HG03378 (cell line): ENCODE measurements around the gene VAPB.

ENCODE experiments used
- ATAC-seq: cut with Tn5 transposase; IDR thresholded peaks from one replicate; pipeline ENCODE4 v1.9.1; 2021; ENCODE audit warnings: mild to moderate bottlenecking, moderate library complexity; ENCODE audit not compliant: unreplicated experiment

Gene VAPB

DNA sequence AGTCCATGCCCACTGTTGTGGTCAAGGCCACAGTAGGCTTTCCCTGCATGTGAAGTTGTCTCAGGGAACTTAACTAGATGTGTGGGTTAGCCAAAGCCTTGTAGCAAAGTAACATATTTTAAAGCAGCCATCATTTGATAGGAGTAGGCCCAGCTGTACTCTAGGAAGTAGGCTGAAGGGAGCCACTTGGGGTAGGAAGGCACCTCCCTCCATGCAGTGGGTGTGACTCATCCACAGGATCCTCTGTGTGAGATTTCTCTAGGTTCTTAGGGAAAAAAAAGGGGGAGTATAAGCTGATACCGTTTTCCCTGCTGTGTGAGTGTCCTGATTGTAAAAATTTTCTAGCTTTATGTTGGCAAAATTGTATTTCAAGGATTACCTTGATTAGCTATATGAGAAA lies 44.7 kb downstream of the VAPB start:
- ATAC-seq: no peak

DNA sequence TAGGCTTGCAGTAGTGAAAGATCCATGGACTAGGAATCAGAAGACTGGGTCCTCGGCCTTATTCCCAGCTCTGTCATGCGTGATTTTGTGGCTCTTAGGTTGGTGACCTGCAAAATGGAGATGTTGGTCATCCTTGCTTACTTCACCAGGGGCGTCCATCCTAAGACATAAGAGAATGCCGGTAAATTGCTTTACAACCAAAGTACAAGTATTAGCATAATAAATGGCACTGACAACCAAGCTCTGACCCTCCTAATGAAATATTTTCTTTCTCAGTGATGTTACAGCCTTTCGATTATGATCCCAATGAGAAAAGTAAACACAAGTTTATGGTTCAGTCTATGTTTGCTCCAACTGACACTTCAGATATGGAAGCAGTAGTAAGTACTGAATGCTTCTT lies 45.3 kb downstream of the VAPB start:
- no peak for ATAC-seq

DNA sequence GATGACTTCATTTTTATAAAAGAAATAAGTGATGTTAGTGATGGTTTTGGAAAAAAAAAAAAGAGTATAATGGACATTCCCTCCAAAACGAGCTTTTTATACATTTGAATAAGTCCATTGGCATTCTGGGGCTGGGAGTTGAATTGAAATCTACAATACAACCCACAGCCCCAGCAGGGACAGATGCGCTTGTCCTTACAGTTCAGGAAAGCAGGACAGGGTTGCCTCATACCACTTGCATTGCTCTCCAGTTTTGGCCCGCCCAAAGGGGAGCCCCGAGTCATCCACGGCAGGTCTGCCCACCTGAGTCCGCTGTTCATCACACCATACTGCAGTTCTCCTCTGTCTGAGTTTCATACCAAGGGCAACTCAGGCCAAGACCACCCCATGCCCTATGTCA lies 46.2 kb downstream of the VAPB start:
- ATAC-seq: no peak

DNA sequence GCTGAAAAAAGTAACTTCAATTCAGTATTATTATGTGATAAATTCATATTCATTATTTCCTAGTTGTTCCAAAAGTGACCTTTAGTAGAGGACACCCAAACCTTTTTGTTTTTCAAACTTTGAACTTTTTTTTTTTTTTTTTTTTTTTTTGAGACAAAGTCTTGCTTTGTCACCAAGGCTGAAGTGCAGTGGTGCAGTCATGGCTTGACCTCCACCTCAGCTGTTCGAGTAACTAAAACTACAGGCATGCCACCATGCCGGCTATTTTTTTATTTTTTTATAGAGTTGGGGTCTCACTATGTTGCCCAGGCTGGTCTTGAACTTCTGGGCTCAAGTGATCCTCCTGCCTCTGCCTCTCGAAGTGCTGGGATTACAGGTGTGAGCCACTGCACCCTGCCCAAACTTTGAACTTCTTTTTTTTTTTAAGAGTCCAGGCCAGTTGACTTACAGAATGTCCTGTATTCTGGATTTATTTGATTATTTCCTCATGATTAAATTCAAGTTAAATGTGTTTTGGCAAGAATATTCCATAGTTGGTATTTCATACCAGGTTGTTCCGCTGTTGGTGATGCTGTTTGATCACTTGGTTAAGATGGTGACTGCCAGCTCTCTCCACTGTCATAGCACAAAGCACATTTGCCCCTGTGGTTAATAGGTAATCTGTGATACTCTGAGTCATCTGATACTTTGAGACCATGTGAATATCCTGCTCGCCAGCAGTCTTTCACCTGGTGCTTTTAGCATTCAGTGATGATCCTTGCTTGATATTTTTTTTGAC lies 48.0 kb downstream of the VAPB start:
- ATAC-seq: peak; percentile 74

DNA sequence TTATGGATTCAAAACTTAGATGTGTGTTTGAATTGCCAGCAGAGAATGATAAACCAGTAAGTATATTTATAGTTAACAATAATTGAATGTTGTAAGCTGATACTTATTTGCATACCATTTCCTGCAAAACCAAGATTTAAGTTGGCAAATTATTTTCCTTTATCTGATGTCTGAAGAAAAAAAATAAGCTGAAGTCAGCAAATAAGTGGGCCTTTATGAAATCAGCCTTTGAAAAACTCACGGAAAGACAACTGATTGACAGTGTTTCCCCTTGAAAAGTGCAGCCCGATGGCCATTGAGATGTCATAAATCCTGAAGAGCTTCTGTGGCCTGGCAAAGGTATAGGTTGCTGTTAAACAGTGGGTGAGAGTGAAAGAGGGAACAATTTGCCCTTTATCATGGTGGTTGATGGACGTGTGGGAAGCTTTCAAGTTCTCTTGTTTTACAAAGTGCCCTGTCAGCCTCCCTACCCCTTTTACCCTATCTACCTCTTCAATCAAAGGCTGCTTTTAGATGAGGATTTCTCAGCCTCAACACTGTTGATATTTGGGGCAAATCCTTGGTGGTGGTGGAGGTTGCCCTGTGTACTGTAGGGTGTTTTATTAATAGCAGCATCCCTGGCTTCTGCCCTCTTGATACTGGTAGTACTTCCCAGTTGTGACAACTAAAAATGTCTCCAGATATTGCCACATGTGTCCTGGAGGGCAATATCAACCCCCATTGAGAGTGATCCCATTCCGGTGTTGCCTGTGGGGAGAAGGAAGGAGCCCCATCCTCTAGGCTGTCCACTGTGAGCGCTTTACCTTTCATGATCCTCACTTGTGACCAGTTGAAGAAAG lies 50.2 kb downstream of the VAPB start:
- ATAC-seq: no peak

DNA sequence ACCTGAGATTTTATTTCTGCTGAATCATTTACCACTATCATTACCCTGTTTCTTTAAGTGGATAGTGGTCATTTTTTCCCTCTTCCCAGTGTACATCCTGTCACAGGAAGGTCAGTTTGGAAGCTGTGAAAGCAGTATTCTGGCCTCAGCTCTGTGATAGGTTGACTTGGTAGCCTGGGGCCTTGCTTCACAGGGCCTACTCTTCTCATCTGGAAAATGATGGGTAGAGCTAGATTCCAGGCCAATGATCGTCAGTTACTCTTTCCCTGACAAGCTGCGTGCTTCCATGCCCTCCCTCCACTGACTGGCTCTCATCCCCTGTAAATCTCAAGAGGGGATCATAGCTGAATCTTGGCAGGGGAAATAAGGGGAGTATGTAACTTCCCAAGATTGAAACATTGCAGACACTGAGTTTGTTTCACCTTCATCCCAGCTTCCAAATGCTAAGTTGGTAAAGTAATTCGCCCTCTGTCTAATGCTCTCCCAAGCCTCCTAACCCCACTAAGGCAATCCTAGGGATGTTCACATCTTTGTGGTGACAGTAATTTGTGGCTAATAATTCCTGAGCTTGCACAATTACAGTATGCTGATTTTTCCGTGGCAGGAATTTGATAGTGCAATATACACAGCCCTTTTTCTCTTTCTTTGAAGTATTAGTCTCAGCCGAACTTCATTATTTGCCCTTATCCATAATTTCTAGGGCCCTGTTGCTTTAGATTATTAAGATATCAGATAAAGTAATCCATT lies 51.2 kb downstream of the VAPB start:
- ATAC-seq: no peak

DNA sequence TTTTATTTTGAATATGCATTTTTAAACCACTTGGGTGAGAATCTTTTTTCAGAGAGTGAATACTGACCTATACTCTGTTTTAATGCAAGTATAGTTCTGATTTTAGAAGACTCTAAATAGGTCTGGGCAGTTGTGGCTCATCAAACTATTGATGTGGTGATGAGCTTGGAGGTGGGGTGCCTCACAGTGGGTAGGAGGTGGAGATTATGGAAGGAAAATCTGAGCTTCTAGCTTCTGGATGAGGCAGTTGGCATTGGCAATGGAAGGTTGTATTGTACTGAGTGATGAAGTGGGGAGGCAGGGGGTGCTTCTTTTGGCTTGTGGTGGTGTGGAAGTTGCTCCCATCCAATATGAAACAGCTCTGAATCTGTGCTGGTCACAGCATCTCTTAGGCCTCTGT lies 52.7 kb downstream of the VAPB start:
- ATAC-seq: no peak

DNA sequence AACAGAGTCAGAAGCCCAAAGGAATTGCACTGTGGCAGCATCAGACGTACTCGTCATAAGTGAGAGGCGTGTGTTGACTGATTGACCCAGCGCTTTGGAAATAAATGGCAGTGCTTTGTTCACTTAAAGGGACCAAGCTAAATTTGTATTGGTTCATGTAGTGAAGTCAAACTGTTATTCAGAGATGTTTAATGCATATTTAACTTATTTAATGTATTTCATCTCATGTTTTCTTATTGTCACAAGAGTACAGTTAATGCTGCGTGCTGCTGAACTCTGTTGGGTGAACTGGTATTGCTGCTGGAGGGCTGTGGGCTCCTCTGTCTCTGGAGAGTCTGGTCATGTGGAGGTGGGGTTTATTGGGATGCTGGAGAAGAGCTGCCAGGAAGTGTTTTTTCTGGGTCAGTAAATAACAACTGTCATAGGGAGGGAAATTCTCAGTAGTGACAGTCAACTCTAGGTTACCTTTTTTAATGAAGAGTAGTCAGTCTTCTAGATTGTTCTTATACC lies 55.8 kb downstream of the VAPB start:
- ATAC-seq: no peak

DNA sequence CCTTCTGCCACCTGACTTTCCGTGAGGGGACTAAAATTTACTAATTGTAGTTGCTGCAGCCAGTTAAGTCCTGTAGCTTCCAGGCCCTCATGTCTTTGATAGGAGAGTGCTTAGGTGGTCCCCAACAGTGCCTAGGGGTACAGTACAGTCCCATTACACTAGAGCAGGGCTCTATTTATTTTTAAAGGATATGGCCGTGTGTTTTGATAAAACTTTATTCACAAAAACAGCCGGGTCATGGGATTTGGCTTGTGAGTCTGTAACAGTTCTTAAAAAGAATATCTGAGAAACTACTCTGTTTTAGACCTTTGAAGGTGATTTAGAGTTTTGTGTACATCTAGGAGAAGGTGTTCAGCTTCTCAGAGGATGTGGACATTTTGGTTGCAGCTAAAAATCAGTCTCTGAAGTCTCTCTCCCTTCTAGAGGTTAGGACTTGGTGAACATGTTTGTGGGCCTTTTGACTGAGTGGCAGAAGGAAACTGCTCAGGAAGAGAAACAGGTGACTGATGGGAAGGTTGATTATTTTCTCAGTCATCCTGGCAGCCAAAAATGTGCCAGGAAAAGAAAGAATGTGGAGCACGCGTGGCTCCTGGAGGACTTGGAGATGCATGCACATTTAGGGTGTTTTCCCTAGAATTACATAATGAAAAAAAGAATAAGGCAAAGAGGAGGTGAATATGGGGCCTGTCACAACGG lies 57.4 kb downstream of the VAPB start:
- no peak for ATAC-seq

DNA sequence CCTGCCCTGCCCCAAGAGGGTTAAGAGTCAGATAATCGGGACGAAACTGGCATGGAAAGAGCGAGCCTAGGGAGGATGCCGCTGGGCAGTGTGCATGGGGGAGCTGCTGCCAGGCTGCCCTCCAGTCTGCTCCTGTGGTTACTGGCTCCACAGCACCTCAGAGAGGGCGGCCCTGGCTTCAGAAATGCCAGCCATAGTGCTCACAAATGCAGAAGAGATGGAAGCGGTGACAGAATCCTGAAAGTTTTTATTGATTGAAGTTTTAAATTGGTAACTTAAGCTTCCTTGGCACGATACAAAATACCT lies 57.9 kb downstream of the VAPB start:
- ATAC-seq: no peak

DNA sequence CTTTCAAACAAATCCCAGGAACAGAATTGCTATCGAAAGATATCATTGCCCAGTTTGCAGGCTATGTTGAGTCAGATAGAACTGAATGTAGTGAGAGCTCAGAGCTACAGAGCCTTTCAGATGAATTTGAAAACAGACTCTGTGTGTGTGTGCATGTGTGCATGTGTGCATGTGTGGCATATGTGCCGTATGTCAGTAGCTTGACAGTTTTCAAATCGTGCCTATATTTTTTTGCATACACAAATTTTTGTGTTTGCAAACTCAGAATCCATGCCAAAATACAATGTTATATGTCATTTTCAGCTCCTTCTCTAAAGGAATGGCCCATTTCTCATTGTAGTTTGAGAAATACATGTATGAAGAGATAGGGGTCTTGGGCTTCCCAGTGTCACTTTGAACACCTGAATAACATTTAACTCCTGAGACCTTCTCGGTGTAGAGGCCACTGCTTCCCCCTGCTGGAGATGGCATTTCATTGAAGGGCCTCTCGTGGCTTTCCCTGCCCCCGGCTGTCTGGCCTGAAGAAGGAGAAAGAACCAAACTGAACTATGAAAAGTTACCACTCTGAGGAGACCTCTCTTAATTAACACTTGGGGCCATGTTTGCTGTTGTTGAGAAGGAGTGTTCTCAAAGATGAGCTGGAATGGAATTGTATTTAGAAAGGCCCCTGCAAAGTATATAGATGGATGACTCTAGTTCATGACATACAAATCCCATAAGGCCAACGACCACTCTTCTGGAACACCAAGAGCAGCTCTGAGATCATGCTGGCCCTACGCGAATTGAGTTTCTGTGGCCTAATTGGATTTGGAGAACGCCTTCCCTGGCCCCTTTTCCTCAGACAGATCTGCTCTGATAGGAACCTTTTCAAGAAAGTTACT lies 58.7 kb downstream of the VAPB start:
- ATAC-seq: no peak

DNA sequence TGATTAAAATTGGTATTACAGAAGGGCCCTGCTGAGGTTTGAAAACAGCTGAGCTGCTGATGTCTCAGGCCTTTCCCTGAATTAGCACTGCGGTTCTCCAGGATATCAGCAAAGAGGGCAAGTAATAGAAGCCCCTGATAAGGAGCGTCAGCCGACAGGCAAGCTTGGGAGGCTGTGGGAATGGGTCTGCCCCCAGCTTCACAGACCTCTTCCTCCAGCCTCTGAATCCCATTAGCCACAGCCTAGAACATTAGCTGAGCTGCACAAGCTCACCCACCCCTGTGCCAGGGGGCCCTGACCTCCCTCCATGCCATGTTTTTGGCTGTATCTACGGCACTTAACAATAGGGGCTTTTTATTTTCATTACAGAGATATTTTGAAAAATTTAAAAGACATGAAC lies 59.9 kb downstream of the VAPB start:
- no peak for ATAC-seq

DNA sequence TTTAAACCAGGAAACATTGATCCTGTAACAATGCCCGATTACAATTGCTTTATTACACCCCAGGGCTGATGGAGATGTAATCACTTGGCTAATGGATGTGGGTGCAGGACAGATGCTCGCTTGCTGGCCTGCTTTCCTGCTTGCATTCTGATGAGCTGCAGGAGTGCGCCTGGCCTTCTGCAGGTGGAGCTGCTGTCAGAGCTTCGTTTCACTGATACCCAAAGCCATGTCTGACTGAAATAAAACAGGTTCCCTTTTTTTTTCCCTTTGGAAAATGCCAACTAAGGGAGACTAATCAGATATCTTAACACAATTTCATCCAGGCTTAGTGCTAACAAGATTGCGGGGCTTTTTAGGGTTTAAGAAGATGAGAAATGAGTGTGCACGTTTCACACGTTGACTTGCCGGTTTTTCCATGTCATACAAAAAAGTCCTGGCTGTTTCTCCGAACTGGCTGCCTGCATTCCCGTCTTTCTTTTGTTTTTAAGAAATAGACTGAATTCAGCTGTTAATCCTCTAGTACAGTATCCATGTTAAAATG lies 60.7 kb downstream of the VAPB start:
- no peak for ATAC-seq

DNA sequence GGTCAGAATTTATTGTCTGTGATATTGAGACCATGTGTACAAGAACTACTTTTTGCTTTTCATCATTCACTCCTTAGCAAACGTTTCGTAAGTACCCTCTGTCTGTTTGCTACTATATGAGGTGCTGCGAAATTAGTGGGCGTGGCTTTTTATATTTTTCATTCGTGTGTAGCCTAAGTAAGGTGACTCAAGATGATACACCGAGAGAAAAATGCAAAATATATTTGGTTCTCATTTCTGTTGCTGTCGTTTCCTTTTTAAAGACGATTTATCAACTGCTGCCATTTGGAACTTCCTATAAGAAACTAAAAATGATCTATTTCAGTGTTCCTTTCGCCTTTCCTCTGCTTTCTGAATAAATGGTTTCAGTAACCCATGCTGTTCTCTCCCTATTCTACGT lies 61.2 kb downstream of the VAPB start:
- ATAC-seq: no peak

DNA sequence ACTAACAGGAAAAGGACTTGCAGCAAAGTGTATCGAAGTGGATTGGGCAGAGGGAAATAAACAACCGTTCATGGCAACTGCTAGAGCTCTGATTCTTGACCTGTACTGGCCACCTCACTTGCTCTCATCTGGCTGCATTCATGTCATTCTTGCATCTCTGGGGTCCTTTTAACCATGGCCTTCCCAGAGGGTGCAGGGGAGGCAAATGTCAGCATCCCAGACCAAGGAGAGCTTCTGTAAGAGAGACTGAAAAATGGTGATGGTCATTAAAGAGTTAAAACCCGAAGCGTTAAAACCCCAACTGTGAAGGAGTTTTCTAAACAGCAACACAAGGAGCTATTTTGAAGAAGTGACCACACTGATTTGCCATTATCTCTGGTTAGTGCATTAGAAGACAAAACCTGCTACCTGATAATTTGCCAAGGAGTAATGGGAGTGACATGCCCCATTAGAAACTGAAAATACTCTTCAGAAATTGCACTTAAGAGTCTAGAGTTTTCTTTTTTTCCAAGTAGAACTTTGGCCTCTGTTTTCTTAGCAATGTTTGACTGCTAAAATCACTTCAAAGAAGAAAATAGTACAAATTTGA lies 63.7 kb downstream of the VAPB start:
- ATAC-seq: no peak

DNA sequence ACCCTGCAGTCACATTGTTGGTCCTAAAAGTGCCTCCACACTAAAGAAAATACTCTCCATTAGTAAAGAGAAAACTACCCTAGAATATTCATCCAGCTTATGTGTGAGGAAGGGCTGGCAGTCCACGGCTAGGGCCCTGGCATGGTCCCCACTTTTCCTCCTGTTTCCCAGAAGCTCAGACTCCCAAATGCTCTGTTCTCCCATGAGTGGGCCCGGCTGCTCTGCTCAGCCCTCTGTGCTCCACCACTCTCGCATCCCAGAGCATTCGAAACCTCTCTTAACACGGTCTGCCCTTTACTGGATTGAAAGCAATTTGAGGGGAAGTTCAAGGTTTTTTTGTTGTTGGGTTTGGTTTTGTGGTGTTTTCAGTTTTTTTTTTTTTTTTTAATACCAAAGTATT lies 64.4 kb downstream of the VAPB start:
- ATAC-seq: no peak

DNA sequence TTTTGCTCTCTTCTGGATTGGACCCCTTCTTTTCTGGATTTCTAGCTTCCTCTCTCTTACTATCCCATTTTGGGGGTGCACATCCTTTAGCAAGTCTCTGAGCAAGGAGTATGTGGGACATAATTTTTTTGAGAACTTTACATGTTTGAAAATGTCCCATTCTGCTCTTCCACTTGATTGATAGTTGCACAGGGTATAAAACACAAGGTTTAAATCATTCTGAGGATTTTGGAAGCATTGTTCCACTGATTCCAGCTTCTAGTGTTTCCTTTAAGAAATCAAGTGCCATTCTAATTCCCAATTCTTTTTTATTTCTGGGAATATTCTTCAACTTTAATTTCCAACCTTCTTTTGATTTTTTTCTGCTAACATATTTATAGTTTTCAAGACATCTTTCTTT lies 65.4 kb downstream of the VAPB start:
- ATAC-seq: no peak

DNA sequence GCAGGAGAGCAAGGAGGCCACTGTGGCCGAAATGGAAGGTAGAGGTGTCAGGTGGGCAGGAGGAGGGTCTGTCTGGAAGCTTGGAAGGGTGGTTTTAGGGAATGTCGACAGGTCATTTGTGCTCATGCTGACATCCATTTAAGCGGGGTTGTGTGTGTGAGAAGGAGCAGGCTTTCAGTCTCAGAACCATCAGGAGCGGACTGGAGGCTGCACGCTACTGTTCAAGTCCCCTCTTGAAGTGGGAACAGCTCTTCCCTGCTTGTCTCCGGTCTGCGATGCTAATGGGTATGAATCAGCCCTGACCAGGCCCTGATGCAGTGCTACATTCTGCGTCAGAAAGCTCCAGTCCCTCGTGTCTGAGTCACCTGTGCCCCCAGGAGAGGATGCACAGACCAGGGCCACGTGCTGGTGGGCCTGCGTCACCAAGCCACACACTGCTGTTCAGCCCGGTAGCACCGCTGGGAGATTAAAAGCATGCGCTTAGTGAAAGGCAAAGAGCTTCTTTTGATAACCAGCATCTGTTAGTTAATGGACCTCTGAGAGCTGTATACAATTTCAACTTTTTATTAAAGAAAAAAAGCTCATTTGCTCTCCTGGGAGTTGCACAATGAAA lies 68.2 kb downstream of the VAPB start:
- ATAC-seq: no peak
